ENCODE data around the gene ITPR2.
"Not testable (repeated sequence)": the region's sequence is repeated elsewhere in the genome, so short reads cannot be mapped to it uniquely, and the experiment has no call there.

ITPR2 gene

DNA sequence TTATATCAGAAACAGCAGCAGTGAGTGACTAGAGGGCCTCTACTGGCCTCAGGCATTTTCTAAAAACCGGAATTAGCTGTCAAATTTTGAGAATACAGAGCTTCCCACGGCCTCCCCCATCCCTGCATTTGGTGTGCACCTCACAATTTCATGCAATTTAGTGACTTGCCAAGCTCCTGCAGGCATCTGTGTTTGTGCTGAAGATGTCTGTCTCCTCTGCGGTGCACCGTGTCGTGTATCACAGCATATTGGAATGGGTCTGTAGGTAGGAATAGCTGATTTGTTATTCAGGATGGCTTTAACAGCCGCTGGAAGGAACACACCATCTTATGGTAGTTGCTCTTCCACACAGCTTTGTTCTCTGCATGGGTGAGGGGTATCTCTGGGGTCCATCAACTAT lies 497.3 kb downstream of the ITPR2 start:
- DNase-seq (ENCODE audit: low spot score), result no peak

DNA sequence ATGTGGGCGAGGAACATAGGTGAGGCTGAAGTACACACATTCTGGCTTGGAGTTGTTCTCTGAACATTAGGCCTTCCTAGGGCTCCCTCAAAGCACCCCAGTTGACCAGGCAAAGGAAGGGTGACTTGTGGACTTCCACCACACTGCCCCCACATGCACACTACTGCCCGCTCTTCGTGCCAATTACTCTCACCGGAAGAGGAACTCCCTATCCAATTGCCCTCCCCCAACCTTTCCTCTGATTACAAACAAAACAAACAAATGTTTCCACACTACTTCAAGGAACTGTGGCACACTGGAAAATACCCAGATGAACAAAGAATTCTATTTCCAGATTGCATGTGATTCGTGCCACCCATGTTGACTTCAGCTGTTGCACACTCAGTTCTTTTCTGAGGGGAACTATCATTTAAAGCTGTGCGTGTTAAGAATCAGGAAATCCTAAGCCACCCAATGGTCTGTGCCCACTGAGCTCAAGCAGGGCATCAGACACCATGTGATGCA lies 498.3 kb downstream of the ITPR2 start:
- no peak for DNase-seq (ENCODE audit: low spot score)

DNA sequence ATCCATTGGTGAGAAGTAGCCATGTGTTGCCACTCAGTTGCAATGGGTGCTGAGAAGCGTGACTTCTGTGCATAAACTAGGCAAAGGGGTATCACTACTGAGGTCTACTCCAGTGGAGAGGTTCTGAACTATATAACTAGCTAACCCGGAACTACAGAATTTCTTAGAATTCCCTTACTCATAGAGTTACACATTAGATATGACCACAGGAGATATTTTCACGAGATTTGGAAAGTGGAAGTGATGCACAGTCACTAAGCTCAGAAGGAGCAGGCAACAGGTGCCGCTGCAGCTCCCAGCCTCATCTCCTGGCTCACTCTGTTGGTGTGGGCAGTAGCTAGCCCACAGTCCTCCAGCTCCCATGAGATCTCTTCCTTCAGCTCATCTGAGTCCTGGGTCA lies 501.0 kb downstream of the ITPR2 start:
- DNase-seq (ENCODE audit: low spot score), result no peak

DNA sequence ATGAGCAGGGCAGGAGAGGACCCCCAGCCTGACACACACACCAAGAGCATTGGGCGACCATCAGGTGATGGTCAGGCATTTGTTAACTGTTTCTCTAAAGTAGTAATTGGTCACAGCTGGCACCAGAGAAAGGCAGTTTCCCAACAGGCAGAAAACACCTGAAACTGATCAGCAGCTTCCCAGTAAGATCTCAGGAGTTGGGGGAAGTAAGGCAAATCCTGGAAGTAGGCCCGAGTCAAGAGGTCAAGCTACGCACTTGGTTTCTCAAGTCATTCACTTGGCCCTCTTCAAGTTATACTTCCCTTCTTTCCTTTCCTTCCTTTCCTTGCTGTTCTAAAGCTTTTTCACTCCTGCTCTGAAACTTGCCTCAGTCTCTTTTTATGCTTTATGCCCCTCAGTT lies 501.9 kb downstream of the ITPR2 start:
- DNase-seq (ENCODE audit: low spot score), result no peak

DNA sequence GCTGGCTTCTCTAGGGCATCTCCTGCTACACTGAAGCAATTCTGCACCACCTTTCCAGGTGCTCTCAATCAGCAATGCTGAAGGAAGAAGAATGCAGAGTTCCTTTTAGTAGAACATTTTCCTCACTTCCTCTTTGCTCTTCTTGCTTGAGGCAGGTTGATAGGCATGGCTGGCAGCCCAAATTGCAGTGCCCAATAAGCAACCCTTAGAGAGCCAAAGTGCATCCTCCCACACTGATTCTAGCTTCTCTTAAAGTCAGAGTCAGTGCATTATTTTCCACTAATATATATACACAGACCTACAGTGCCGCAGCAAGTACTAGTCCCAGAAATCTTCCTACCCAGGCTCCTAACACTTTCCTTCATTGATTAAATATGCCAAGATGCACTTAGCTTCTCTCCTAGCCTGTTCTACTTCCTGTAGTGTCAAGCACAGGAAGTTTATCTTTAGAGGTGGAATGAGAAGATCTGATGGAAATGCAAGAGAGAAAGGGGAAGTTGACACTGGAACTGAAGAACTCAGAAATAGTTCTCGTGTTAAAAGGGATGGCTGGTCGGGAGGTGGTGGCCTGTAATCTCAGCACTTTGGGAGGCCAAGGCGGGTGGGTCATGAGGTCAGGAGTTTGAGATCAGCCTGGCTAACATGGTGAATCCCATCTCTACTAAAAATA lies 504.9 kb downstream of the ITPR2 start:
- no peak for DNase-seq (ENCODE audit: low spot score)

DNA sequence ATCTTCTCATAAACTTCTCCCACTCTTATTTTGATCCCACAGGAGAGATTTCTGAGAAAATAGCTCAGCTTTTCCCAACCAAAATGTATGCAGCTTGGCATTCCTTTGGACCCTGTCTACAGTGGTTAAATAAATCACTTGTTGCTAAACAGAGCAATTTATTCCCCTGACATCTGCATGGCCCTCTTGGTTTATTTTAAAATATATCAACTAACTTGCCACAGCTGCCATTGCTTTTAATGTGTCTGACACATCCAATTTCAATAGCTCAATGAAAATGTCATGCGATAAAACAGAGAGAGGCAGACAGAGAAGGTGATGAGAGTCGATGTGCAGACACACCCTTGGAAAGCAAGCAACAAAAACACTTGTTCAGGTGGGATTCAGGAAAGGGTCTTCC lies 509.3 kb downstream of the ITPR2 start:
- DNase-seq (ENCODE audit: low spot score), result no peak

DNA sequence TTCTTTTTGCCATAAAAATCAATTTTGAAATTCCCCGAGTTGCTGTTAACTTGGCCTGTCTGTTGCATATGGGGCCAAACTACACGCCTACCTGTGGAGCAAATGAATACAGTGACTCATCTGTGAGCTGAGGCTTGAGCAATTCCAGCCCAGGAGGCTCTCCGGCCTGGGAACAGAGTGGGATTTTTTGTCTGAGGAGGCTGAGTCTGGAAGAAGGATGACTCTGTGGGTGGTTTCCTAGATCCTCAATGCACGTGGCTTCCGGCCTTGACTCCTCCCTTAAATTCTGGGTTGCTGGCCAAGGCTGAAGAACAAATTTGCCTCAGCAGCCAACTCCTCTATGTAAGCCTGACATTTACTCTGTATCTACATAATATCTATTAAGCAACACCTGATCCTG lies 513.5 kb downstream of the ITPR2 start:
- DNase-seq (ENCODE audit: low spot score), result peak; percentile 11

DNA sequence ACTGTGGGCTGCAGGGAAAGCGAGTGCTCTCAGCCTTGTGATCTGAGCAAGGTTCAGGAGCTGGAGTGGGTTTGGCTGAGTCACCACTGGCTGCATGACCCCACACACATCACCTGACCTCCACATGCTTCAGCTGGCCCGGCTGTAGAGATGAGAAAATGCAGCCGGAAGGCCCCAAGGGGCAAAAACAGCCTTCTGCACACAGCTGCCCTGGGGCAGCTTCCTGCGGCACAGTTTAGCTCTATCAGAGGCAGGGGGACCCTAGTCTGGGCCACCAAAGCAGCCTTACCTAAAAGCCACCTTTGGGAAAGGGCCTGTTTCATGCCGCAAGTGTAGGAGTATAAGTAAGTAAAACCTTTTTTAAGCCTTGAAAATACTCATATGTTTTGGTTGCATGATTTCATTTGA lies 514.3 kb downstream of the ITPR2 start:
- DNase-seq (ENCODE audit: low spot score), result peak; percentile 31

DNA sequence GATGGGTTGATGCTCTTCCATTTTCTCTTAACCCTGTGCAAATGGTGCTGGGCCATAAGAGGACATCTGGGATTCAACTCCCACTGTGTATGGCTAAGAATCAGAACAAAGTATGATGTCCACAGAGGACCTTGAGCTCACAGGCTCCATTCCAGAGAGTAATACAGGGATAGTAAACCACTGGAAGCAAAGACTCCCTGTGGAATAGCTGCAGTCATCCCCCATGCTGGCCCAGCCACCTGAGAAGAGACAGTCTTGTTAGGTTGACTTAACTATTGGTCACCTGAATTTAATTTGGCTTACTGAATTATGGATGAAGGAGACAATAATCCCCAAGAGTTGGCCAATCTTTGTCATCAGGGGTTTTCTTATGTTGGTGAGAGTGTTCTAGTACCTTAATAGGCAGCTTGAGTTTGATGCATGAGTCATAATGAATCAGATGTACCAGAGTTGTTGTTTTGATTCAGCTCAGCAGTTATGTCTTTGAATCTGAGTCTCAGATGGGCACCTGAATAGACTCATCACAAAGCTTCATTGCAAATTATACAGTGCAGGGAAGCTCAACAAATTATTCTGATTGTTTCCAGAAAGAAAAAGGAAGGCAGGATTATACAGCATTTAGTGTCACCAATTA lies 514.9 kb downstream of the ITPR2 start:
- DNase-seq (ENCODE audit: low spot score), result no peak

DNA sequence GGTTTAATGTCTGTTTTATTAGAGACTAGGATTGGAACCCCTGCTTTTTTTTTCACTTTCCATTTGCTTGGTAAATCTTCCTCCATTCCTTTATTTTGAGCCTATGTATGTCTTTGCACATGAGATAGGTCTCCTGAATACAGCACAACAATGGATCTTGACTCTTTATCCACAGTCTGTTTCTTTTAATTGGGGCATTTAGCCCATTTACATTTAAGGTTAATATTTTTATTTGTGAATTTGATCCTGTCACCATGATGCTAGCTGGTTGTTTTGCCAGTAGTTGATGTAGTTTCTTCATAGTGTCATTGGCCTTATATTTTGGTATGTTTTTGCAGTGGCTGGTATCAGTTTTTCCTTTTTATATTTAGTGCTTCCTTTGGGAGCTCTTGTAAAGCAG lies 518.9 kb downstream of the ITPR2 start:
- not testable (repeated sequence) for DNase-seq (ENCODE audit: low spot score)

DNA sequence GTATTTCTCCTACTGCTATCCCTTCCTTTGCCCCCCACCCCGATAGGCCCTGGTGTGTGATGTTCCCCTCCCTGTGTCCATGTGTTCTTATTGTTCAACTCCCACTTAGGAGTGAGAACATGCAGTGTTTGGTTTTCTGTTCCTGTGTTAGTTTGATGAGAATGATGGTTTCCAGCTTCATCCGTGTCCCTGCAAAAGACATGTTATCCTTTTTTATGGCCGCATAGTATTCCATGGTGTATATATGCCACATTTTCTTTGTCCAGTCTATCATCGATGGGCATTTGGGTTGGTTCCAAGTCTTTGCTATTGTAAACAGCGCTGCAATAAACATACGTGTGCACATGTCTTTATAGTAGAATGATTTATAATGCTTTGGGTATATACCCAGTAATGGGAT lies 522.5 kb downstream of the ITPR2 start:
- DNase-seq (ENCODE audit: low spot score), result not testable (repeated sequence)

DNA sequence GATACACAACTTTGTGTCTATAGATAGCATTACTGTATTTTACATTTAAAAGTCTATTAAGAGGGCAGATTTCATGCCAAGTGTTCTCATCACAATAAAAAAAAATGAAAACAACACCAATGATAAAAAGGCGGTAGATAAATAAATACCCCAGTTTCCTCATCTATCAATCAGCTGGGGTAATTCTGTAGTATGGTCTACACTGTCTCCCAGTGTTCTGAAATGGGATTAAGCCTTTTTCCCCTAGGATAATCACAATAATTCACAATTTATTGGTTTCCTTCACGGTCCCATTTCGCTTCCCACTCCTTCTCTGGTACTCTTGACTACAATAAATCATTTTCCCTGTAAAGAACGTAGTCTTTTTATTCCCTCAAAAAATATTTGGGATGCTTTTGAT lies 523.4 kb downstream of the ITPR2 start:
- DNase-seq (ENCODE audit: low spot score), result no peak

DNA sequence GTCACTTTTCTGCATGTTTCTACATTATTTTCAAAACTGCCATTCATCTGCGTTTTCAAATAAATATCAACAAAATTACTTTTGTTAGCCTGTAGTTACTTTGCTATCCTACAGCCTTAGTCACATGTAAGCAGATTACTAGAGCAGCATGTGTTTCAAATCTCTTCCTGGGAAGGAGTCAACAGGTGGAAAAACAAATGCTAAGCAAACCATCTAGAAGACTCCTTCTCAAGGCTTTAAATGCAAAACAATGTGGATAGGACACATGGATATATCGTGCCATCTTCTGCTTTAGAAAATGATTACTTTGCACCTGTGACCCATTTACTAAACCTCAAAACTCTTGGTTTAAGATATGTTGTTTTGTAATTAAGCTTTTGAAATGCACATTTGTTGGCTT lies 528.7 kb downstream of the ITPR2 start:
- no peak for DNase-seq (ENCODE audit: low spot score)

DNA sequence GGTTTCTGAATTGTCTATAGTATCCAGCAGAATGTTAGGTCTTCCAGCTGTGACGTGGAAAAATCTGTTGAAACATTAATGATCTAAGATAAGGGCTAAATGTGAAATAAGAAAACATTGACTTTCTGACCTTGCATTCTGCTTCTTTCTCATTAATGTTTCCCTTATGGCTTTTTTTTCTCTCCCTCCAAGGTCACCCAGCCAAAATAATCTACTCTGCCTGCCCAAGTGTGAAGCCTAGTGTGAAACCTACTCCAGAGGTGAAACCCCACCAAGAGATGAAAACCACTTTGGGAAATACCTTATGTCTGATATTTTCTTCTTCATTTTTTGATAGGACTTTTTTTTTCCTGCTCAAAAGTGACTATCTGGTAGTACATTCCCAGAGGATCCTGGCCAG lies 529.6 kb downstream of the ITPR2 start:
- DNase-seq (ENCODE audit: low spot score), result no peak

DNA sequence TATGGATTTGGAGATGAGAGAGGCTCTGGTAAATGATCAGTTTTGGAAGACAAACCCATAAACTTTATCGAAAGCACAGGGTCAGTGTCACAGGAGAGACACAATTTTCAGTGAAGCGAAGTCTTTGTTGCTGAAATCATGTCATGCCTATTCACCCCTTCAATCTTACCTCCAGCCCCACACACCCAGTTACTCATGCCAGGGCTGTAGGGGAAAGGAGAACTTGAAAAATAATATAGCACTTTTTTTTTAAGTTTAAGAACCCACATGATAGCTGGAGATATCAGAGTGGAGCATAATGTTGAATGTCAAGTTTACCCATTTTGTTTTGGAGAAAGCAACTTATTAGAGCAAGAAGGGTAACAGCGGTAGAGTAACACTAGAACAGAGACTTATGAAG lies 530.2 kb downstream of the ITPR2 start:
- DNase-seq (ENCODE audit: low spot score), result no peak

DNA sequence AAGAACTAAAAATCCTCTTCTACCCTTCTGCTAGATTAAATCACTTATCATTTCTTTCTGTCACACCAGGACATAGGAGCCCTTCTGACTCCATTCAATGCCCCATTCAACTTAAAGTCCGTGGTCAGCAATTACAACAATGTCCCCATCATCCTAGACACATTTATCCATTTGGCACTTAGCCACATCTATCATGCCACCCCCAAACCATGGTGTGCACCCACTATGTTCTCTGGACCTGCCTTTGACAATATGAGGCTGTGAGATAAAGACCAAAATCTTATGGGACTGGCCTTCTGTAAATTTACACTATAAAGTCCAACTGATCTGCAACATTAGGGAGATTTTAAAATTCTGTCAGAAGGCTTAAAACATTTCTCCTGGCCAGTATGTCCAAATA lies 533.2 kb downstream of the ITPR2 start:
- no peak for DNase-seq (ENCODE audit: low spot score)

DNA sequence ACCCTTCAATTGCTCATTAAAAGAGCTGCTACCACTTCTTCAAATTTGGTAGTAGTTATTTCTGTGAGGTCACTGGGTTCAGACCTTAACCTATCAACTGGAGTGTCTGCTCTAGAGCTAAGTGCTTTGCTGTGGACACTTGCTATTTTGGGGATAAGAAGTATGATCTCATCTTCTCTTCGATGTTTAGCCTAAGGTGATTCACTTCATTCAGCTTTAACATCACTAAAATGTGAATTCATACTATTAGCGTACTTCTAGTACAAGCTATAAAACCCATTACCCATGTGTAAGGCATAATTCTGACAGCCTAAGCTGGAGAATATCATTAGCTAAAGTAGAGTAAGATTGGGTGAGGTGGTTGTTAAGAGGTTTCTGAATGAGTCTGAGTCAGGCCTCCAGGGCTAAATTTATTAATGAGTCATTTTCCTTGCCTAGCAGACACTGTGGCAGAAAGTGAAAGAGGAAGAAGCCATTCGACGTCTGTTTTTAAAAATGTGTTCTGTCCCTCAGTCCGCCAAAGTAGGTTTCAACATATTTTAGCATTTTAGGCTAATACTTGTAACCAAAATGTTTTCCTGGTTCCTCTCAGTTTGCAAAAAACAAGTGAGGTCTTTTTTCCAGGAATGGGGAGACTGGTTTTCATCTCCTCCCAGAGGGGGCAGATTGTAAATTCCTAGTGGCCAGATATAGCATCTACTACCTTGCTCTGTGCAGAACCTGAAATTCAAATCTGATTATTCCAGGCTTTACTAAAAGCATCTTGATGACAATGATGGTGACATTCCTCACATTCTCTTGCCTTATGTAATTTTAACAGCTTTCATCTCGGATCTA lies 534.0 kb downstream of the ITPR2 start:
- DNase-seq (ENCODE audit: low spot score), result no peak

DNA sequence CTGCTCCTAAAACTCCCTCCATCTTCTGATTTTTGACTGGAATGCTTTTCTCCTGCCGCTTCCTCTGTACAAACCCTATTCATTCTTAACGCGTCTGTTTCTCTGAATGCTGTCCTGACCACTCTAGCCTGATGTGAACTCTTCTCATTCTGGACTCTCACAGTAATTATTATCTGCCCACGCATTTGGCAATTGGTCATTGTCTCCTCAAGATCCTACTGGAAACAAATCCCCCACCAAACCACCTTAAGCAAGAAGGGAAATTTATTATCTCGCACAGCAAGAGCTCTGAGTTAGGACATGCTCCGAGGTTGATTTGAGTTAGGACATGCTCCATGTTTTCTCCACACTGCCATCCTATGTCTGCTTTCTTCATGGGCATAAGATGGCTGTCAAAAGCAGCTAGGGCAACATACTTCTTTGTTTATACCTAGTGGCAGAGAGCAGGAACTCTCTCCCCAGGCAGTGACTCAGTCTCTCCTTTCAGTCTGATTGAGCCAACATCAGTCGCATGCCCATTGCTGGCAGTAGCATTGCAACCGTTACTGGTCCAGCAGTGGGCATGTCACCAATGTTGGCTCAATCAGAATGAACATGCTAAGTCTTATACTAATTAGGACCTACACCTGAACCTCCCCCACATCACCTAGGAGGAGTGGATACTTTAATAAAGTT lies 535.5 kb downstream of the ITPR2 start:
- DNase-seq (ENCODE audit: low spot score), result no peak

DNA sequence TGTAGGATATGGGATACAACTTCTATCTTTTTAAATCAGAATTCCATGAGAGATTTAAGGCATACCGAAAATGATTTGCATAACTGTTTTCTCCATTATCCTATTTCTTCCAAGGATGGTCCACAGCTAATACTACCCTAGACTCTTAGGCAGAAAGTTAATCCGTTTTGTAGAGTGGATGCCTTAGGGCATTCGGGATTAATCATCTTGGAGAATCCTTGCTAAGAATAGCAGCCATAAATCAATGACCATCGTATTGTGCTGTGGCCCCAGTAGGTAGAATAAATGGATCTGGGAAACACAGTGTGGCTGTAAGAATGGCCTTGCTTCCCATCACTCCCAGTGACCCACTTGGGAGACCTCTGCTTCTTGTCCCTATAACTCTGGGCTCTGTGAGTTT lies 538.0 kb downstream of the ITPR2 start:
- no peak for DNase-seq (ENCODE audit: low spot score)

DNA sequence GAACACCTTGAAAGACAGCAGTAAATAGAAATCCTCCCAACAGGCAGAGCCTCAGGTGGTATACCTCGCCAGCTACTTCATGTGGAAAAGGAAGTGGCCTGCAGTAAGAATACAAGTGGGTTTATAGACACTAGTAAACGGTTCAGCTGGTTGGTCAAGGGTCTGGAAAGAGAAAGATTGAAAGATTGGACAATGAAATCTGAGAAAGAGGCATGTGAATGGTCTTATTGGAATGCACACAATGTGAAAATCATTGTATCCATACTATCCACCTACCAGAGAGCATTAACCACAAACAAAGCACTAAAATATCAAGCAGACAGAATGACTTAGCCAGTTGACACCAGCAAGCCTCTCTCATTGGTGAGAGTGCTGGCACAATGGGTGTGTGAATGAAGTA lies 539.4 kb downstream of the ITPR2 start:
- no peak for DNase-seq (ENCODE audit: low spot score)

DNA sequence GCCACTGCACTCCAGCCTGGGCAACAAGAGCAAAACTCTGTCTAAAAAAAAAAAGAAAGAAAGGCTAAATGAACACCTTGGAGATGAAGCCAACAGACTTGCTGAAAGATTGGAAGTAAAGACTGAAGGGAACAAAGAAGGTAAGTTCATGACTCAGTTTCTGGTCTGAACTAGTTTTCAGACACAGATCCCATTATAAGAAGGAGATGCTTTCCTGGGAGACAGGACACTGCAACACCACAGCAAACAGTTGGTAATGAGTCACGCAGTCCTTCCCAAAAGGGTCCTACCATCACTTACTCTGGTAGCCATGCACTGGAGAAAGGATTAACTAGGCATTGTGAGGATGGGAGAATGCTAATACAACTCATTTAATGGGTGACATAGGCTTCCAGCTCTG lies 540.4 kb downstream of the ITPR2 start:
- no peak for DNase-seq (ENCODE audit: low spot score)

DNA sequence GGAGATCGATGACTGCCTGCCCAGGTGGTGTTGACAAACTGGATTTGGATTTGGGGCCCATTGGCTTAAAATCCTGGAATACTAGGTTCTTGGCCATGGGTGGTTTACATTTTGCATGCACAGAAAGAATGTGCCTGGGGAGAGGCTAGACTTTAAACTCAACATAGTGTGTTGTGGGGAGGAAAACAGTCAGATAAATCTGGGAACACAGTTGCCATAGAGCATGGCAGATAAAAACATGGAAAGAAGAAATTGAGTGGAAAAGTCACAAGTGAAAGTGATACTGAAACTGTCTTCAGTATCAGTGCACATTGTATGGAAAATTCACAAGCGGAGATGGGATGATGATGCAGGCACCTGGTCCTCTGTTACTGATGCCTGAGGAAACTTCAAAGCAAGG lies 542.4 kb downstream of the ITPR2 start:
- DNase-seq (ENCODE audit: low spot score), result no peak

Measured in HuH-7.5 (cell line).